22Rv1 (cell line): Measurements from ENCODE around the gene GPHA2.

ENCODE experiments used
- H3K27ac ChIP-seq: fragments of 450-650 bp; 2 replicates; pipeline ENCODE4 v1.5.1; 2017
- ZFX ChIP-seq: fragments of 450-650 bp; IDR thresholded peaks from 2 replicates; pipeline ENCODE4 v1.6.1; 2017; ENCODE audit warnings: antibody characterized with exemption, borderline replicate concordance
- TF ChIP-seq, protein P1 (sequence below): fragments of 450-650 bp; IDR thresholded peaks from 2 replicates; pipeline ENCODE4 v1.5.1; 2017; ENCODE audit warnings: mild to moderate bottlenecking

The GPHA2 gene

GRCh38 chr11:64916775-64917662 lies 18.7 kb downstream of the GPHA2 start, which contains the start of gene ATG2A:
Gene ATG2A (minus strand): TSS chr11:64917209. CDS start chr11:64917135, 74 bp downstream.
- TF ChIP-seq, protein P1, sequence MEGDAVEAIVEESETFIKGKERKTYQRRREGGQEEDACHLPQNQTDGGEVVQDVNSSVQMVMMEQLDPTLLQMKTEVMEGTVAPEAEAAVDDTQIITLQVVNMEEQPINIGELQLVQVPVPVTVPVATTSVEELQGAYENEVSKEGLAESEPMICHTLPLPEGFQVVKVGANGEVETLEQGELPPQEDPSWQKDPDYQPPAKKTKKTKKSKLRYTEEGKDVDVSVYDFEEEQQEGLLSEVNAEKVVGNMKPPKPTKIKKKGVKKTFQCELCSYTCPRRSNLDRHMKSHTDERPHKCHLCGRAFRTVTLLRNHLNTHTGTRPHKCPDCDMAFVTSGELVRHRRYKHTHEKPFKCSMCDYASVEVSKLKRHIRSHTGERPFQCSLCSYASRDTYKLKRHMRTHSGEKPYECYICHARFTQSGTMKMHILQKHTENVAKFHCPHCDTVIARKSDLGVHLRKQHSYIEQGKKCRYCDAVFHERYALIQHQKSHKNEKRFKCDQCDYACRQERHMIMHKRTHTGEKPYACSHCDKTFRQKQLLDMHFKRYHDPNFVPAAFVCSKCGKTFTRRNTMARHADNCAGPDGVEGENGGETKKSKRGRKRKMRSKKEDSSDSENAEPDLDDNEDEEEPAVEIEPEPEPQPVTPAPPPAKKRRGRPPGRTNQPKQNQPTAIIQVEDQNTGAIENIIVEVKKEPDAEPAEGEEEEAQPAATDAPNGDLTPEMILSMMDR: no peak
- TF ChIP-seq ZFX: no peak
- peak within 1 kb of the TSS; percentile 65 for H3K27ac ChIP-seq

DNA sequence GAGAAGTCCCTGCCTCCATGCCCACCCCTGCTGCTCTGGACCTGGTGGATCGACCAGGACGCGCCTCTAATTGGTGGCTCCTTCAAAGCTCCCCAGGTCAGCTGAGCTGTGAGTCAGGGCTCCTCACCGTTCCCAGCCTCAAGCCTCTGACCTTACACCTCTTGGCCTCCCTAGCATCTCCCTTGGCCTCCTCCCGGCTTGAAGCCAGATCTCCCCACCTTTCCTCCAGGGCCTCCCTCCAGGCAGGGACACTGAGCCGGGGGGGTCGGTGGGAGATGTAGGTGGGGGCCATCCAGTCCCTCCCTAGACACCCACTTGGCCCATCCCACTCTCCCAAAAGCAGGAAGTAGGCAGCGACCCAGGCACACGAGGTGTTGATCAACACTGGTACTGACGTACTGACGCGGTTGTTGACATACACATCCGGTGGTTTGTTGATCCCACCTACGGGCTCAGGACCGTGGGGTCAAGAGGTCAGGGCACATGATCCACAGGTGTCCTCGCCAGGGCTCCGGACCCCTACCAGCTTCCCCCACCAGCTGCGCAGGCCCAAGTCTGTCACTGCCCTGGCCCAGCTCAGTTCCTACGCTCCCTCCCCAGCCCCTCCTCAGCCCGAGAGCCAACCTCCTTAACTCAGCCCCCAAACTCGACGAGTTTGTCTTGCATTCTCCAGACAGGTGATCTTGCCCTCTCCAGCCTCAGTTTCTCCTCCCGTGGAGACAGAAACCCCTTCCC lies 19.5 kb downstream of the GPHA2 start:
- peak overlapping the region; percentile 65 for H3K27ac ChIP-seq
- TF ChIP-seq ZFX: no peak
- TF ChIP-seq, protein P1: no peak

DNA sequence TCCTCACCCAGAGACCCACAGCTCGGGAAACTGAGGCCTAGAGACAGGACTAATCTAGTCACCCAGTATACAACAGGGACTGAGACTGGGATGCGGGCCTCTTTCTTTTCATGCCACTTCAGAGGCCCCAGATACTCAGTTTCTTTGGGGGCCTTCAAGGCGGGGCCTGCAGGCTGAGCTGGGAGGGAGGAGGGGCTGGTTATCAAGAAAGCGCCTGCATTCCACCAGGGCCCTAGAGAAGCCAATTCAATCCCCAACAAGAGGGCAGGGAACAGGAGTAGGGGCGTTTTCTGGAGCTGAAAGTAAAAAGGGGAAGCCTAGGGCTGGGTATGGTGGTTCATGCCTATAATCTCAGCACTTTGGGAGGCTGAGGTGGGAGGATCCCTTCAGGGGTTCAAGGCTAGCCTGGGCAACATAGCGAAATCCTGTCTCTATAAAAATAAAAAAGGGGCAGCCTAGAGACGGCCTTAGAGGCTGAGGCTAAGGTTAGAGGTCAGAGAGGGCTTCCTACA lies 20.3 kb downstream of the GPHA2 start:
- TF ChIP-seq, protein P1: no peak
- TF ChIP-seq ZFX: no peak
- peak overlapping the region; percentile 65; the same call in 1 of the 2 replicates for H3K27ac ChIP-seq

DNA sequence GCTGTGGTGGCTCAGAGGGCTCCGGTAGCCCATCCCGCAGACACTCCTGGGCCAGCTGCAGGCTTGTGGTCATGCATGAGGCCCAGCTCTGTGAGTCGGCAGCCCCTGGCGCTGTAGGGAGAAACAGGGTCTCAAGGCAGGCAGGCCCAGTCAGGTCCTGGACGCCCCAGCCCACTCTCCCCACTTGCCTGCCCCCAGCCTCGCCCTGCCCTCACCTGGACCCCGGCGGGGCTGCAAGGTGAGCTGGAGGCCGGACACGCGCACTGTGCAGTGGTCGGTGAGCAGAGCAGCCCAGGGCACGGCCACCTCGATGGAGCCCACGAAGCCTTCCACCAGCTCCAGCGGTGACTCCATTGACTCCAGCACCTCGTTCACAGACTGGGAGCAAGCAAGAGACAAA lies 21.6 kb downstream of the GPHA2 start:
- TF ChIP-seq ZFX: no peak
- TF ChIP-seq, protein P1: no peak

DNA sequence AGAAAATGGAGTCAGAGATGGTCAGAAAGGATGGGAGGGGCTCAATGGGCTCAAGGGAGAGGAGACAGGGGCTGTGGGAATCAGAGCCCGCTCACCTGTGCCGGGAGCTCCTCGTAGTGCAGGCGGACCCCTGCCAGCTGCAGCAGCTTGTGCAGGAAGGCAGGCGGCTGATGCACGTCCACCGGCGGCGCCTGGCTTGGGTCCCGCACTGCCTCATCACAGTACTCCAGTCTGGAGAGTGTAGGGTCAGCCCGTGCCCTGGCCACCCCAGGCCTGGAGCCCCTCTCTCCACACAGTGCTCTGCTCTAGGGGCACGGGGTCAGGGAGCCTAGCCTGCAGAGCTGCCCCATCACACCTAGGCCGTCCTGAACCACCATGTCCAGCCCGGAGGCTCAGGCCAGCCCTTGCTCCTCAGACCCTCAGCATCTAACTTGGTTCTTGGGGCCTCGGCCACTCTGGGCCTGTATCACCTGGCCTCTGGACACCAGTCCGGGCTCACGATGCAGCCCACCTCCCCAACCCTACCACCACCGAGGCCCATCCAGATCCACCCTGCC lies 22.4 kb downstream of the GPHA2 start:
- no peak overlapping the region for H3K27ac ChIP-seq
- TF ChIP-seq ZFX: no peak
- TF ChIP-seq, protein P1: no peak

More for the DNA sequence above, 21.6 kb downstream of the GPHA2 start:
- no peak overlapping the region for H3K27ac ChIP-seq

GRCh38 chr11:64911689-64912088 lies 24.0 kb downstream of the GPHA2 start:
- TF ChIP-seq, protein P1: no peak
- no peak for TF ChIP-seq ZFX
- no peak overlapping the region for H3K27ac ChIP-seq
